ENCODE results near the gene PQBP1.

DNA sequence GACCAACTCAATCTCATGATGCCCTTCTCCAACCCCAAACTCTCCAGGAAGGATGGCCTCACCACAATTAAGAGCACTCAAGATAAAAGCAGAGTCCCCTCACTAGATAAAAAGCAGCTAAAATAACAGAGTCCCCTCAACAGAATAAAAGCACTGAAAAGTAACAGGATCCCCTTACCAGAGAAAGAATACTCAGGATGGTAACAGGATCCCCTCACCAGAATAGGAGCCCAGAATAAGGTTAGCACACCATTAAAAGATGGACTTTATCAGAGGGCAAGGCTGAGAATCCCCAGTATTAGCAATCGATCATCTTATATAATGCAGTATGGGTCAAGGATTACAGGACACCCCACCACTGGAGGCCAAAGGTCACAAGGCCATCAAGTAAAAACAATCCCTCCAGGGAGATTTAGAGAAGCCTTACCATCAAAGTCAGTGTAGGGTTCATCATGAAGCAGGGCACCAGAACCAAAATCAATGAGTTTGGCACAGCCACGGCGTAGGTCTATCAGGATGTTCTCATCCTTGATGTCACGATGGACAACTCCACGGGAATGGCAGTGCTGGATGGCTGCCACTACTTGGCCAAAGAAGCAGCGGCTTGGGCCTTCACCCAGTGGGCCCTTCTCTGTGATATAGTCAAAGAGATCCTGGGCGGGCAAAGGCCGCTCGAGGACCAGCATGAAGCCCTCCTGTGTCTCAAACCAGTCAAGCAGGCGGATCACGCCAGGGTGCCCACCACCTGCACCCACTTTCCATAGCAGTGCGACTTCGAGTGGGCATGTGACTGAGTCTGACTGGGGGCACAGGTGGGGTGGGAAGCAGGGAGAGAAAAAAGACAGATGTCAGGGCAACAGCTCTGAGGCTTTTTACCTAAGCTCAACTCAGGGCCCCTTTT is 17.1 kb downstream of the PQBP1 start:
- TF ChIP-seq, protein P1, sequence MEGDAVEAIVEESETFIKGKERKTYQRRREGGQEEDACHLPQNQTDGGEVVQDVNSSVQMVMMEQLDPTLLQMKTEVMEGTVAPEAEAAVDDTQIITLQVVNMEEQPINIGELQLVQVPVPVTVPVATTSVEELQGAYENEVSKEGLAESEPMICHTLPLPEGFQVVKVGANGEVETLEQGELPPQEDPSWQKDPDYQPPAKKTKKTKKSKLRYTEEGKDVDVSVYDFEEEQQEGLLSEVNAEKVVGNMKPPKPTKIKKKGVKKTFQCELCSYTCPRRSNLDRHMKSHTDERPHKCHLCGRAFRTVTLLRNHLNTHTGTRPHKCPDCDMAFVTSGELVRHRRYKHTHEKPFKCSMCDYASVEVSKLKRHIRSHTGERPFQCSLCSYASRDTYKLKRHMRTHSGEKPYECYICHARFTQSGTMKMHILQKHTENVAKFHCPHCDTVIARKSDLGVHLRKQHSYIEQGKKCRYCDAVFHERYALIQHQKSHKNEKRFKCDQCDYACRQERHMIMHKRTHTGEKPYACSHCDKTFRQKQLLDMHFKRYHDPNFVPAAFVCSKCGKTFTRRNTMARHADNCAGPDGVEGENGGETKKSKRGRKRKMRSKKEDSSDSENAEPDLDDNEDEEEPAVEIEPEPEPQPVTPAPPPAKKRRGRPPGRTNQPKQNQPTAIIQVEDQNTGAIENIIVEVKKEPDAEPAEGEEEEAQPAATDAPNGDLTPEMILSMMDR (IDR thresholded peaks at IDR 0.05 in 4 of 5, conservative IDR thresholded peaks at IDR 0.05 in 1 of 5): no peak
- no peak for TF ChIP-seq POLR2A (IDR thresholded peaks at IDR 0.05)
